Progenitor cell of endocrine pancreas (in vitro differentiated cells): ENCODE results near the gene FCHSD2. TPM values are rescaled to one million over a fixed set of nuclear protein-coding genes. Genes with fewer than 3 reads are reported as not detected.

Source experiments
- DNase-seq: peaks from one replicate; pipeline ENCODE4 v3.0.0; 2021; ENCODE audit warnings: low spot score; ENCODE audit not compliant: unreplicated experiment
- H3K27ac Mint-ChIP-seq: 2 replicates; pipeline ENCODE4 v1.8.0; 2021; ENCODE audit warnings: mild to moderate bottlenecking, moderate library complexity, mixed read lengths
- H3K27me3 Mint-ChIP-seq: 2 replicates; pipeline ENCODE4 v1.8.0; 2021; ENCODE audit warnings: mixed read lengths
- H3K36me3 Mint-ChIP-seq: 2 replicates; pipeline ENCODE4 v1.8.0; 2022; ENCODE audit warnings: mixed read lengths; ENCODE audit not compliant: insufficient read depth
- H3K4me1 Mint-ChIP-seq: 2 replicates; pipeline ENCODE4 v1.8.0; 2021; ENCODE audit warnings: low read depth, mixed read lengths
- H3K4me3 Mint-ChIP-seq: 2 replicates; pipeline ENCODE4 v1.8.0; 2021; ENCODE audit warnings: low read depth, mild to moderate bottlenecking, moderate library complexity, mixed read lengths
- H3K9me3 Mint-ChIP-seq: 2 replicates; pipeline ENCODE4 v1.8.0; 2021; ENCODE audit warnings: low read depth, mixed read lengths
- CTCF ChIP-seq: fragments of 200-600 bp; sonication (generic); IDR thresholded peaks from one replicate; pipeline ENCODE4 v1.5.0; 2021; ENCODE audit warnings: antibody characterized with exemption, mild to moderate bottlenecking; ENCODE audit not compliant: unreplicated experiment
- total RNA-seq: library from RNA; stranded (reverse); gene quantifications from 2 replicates; pipeline ENCODE4 v1.2.1, GENCODE V29; 2021

The FCHSD2 gene
- total RNA-seq, 1 donor from 2014 or later = 35.4 TPM

- no peak for DNase-seq
- Mint-ChIP-seq H3K36me3 (peaks cover 12% of the 10 kb centered on the region), H3K4me3 (no peak overlapping the region), H3K4me1 (peaks cover 1% of the 10 kb centered on the region), H3K9me3 (no peaks in the 10 kb centered on the region), H3K27me3 (no peaks in the 10 kb centered on the region), H3K27ac (no peak overlapping the region)
- no peak for TF ChIP-seq CTCF
Observed at GRCh38 chr11:72867970-72868369, 274.1 kb downstream of the FCHSD2 start.

- TF ChIP-seq CTCF = no peak
- Mint-ChIP-seq H3K9me3 (no peaks in the 10 kb centered on the region), H3K27me3 (no peaks in the 10 kb centered on the region), H3K4me3 (no peak overlapping the region), H3K36me3 (peaks cover 10% of the 10 kb centered on the region), H3K4me1 (peaks cover 3% of the 10 kb centered on the region), H3K27ac (no peak overlapping the region)
- DNase-seq = no peak
Observed at GRCh38 chr11:72864702-72865655, 277.1 kb downstream of the FCHSD2 start.

DNA sequence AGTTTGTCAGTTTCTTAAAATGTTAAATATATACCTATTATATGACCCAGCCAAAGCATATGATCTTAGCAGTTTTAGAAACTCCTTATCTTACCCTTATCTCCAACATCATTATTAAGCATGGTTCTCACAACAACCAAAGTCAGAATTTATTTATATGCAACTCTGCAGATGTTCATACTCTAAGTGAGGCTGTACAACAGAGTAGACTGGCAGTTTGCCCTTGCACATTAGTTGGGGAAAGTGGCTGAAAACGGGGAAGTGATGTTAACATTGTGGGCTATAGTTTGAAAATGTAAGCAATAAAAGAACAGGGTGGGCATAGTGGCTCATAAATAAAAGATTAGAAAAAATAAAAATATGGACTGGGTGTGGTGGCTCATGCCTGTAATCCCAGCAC lies 278.2 kb downstream of the FCHSD2 start:
- no peak overlapping the region for H3K27ac Mint-ChIP-seq
- no peak overlapping the region for H3K4me3 Mint-ChIP-seq
- no peak for DNase-seq
- H3K4me1 Mint-ChIP-seq = peaks cover 2% of the 10 kb centered on the region
- H3K9me3 Mint-ChIP-seq = no peaks in the 10 kb centered on the region
- H3K27me3 Mint-ChIP-seq = no peaks in the 10 kb centered on the region
- TF ChIP-seq CTCF = no peak
- peaks cover 9% of the 10 kb centered on the region for H3K36me3 Mint-ChIP-seq

- H3K27me3 Mint-ChIP-seq = no peaks in the 10 kb centered on the region
- DNase-seq = no peak
- no peak overlapping the region for H3K4me3 Mint-ChIP-seq
- peaks cover 2% of the 10 kb centered on the region for H3K4me1 Mint-ChIP-seq
- H3K9me3 Mint-ChIP-seq = no peaks in the 10 kb centered on the region
- no peak for TF ChIP-seq CTCF
- H3K27ac Mint-ChIP-seq = no peak overlapping the region
- H3K36me3 Mint-ChIP-seq = peaks cover 10% of the 10 kb centered on the region
Observed at GRCh38 chr11:72863091-72863490, 279.0 kb downstream of the FCHSD2 start.

DNA sequence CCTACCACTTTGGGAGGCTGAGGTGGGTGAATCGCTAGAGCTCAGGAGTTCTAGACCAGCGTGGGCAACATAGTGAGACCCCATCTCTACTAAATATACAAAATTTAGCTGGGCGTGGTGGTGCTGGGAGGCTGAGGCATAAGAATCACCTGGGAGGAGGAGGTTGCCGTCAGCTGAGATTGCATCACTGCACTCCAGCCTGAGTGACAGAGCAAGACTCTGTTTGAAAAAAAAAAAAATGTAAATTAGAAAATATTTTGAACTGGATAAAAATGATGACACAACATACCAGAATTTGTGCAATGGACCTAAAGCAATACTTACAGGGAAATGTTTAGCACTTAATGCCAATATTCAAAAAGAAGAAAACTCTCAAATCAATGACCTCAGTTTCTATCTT lies 281.5 kb downstream of the FCHSD2 start:
- Mint-ChIP-seq H3K4me3 (no peak overlapping the region), H3K27me3 (no peaks in the 10 kb centered on the region), H3K9me3 (no peaks in the 10 kb centered on the region), H3K27ac (no peak overlapping the region), H3K36me3 (peaks cover 6% of the 10 kb centered on the region), H3K4me1 (peaks cover 2% of the 10 kb centered on the region)
- DNase-seq = no peak
- no peak for TF ChIP-seq CTCF
